IPS-15b (cell line): ENCODE data around the gene SPIB.

Source experiments
- H3K27me3 ChIP-seq: one replicate; pipeline ENCODE4 v1.6.1; 2013; ENCODE audit warnings: low read length; ENCODE audit not compliant: control insufficient read depth, insufficient read depth
- H3K36me3 ChIP-seq: one replicate; pipeline ENCODE4 v1.6.1; 2013; ENCODE audit warnings: low read length; ENCODE audit not compliant: control insufficient read depth, insufficient read depth
- H3K4me1 ChIP-seq: one replicate; pipeline ENCODE4 v1.6.1; 2013; ENCODE audit warnings: mild to moderate bottlenecking, low read length; ENCODE audit not compliant: control insufficient read depth, insufficient read depth
- H3K4me3 ChIP-seq: one replicate; pipeline ENCODE4 v1.5.1; 2013; ENCODE audit warnings: low read depth, low read length
- H3K9ac ChIP-seq: one replicate; pipeline ENCODE4 v1.6.1; 2013; ENCODE audit warnings: low read depth, mild to moderate bottlenecking, low read length
- H3K9me3 ChIP-seq: one replicate; pipeline ENCODE4 v1.6.1; 2013; ENCODE audit warnings: mild to moderate bottlenecking, low read length; ENCODE audit not compliant: control insufficient read depth, insufficient read depth

Gene SPIB

DNA sequence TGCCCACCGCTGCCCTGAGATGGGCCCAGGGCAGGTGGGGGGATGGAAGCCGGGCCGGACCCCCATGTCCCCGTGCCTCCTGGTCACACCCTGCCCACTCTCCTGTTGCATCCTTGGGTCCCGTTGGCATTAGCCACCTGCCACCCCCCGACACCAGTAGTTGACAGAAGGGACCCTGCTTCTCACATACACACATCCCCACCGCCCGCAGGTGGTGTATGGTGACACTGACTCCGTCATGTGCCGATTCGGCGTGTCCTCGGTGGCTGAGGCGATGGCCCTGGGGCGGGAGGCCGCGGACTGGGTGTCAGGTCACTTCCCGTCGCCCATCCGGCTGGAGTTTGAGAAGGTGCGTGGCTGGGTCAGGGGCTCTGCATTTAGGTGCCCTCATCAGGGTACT is 5.2 kb upstream of the SPIB start:
- no peak overlapping the region for H3K4me3 ChIP-seq
- no peak overlapping the region for H3K9ac ChIP-seq
- H3K4me1 ChIP-seq: no peaks in the 10 kb centered on the region
- no peaks in the 10 kb centered on the region for H3K27me3 ChIP-seq
- no peaks in the 10 kb centered on the region for H3K9me3 ChIP-seq
- peaks cover 30% of the 10 kb centered on the region for H3K36me3 ChIP-seq

DNA sequence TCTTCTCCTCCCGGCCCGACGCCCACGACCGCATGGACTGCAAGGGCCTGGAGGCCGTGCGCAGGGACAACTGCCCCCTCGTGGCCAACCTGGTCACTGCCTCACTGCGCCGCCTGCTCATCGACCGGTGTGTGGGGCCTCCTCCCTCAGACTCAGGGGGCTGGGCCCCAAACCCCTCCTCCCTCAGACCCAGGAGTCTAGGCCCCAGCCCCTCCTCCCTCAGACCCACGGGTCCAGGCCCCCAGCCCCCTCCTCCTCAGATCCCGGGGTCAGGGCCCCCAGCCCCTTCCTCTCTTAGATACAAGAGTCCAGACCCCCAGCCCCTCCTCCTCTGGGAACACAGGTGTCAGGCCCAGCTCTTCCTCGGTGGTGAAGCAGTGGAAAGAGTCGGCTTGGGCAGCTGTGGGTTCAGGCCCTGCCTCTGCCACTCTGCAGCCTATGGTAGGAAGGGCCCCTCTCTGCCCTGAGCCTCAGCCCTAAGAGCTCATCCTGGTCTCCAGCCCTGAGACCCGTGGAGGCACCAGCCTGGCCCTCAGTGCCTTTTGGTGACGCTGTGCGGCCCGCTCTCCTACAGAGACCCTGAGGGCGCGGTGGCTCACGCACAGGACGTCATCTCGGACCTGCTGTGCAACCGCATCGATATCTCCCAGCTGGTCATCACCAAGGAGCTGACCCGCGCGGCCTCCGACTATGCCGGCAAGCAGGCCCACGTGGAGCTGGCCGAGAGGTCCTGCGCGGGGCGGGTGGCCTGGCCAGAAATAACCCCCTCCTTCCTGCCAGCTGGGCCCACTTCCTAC is 3.7 kb upstream of the SPIB start:
- H3K36me3 ChIP-seq: peaks cover 15% of the 10 kb centered on the region
- H3K9ac ChIP-seq: peak overlapping the region; percentile 32
- no peak overlapping the region for H3K4me3 ChIP-seq
- no peaks in the 10 kb centered on the region for H3K9me3 ChIP-seq
- H3K4me1 ChIP-seq: no peaks in the 10 kb centered on the region
- no peaks in the 10 kb centered on the region for H3K27me3 ChIP-seq

- Histone ChIP-seq H3K4me3 (no peak overlapping the region), H3K27me3 (no peaks in the 10 kb centered on the region), H3K9ac (no peak overlapping the region), H3K36me3 (peaks cover 12% of the 10 kb centered on the region), H3K9me3 (no peaks in the 10 kb centered on the region), H3K4me1 (peaks cover 3% of the 10 kb centered on the region)
Observed at GRCh38 chr19:50415661-50416033, 3.1 kb upstream of the SPIB start.

DNA sequence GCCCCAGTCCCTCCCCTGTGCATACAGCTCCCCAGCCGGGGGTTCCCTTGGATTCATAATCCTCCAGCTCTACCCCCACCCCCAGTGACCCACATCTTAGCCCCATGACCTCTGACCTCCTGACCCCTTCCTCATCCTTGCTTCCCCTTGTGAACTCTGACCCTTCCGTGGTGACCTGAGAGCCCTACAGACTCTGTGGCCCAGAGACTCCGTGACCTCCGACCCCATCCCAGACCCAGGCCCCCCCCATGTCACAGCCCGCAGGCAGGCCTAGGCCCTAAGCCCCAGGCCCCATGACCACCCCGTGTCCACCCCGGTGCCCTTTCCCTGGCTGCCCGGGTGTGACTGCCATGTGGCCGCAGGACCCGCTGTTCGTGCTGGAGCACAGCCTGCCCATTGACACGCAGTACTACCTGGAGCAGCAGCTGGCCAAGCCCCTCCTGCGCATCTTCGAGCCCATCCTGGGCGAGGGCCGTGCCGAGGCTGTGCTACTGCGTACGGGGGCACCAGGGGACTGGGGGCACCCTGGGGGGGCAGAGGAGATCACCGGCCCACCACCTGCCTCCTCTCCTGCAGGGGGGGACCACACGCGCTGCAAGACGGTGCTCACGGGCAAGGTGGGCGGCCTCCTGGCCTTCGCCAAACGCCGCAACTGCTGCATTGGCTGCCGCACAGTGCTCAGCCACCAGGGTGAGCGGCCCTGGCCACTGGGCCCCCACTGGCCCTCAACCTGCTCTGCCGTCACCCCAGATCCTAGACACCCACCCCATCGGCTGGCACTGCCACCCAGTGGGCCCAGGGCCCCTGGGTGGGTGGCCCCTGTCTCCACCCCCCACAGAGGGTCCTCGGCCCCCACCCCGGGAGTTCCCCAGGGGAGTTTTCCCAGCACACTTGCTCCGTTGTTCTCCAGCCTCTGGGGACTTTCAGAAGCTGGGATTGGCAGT is 2.4 kb upstream of the SPIB start:
- Histone ChIP-seq H3K4me3 (no peak overlapping the region), H3K36me3 (peaks cover 11% of the 10 kb centered on the region), H3K27me3 (no peaks in the 10 kb centered on the region), H3K4me1 (peaks cover 3% of the 10 kb centered on the region), H3K9me3 (no peaks in the 10 kb centered on the region), H3K9ac (no peak overlapping the region)

DNA sequence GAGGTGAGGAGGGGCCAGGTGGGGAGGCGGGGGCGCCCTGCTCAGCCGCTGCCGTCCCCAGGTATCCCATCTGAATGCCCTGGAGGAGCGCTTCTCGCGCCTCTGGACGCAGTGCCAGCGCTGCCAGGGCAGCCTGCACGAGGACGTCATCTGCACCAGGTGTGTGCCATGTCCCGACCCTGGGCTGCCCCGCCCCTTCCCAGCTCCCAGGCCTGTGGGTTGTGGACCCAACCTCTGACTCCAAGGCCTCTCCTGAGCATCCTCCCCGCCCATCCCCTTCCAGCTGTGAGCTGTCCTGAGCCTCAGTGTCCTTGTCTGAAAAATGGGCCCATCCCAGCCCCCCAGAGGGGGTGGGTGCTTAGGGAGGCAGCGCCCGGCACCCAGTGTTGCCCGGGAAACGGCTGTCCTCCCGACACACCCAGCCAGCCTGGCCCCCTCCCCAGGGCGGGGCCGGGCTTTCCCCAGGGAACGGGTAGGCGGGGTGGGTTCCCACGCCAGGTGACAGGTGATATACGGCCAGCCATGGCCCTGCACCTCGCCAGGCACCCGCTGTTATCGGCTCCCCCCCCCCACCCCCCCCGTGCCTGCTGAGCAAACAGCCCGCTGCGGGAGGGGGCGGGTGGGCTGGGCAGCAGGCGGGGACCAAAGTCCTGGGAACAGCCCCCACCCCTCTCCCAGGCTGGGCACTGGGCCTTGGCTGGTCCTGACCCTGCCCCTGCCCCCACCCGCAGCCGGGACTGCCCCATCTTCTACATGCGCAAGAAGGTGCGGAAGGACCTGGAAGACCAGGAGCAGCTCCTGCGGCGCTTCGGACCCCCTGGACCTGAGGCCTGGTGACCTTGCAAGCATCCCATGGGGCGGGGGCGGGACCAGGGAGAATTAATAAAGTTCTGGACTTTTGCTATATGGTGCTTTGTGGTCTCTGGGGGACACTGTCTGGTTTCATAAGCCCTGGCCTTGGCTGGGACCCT is 1.3 kb upstream of the SPIB start:
- H3K4me3 ChIP-seq: peak overlapping the region; percentile 96
- no peaks in the 10 kb centered on the region for H3K9me3 ChIP-seq
- no peak overlapping the region for H3K9ac ChIP-seq
- H3K36me3 ChIP-seq: peaks cover 16% of the 10 kb centered on the region
- H3K27me3 ChIP-seq: no peaks in the 10 kb centered on the region
- H3K4me1 ChIP-seq: peaks cover 3% of the 10 kb centered on the region

GRCh38 chr19:50419022-50419579 is 363 bp downstream of the SPIB start:
- no peaks in the 10 kb centered on the region for H3K9me3 ChIP-seq
- peak overlapping the region; percentile 96 for H3K4me3 ChIP-seq
- peaks cover 3% of the 10 kb centered on the region for H3K4me1 ChIP-seq
- H3K9ac ChIP-seq: peak overlapping the region; percentile 24
- peaks cover 21% of the 10 kb centered on the region for H3K36me3 ChIP-seq
- no peaks in the 10 kb centered on the region for H3K27me3 ChIP-seq

GRCh38 chr19:50419580-50420035 is 870 bp downstream of the SPIB start:
- Histone ChIP-seq H3K27me3 (no peaks in the 10 kb centered on the region), H3K4me1 (peaks cover 3% of the 10 kb centered on the region), H3K4me3 (peak overlapping the region; percentile 96), H3K9ac (no peak overlapping the region), H3K36me3 (peaks cover 23% of the 10 kb centered on the region), H3K9me3 (no peaks in the 10 kb centered on the region)

DNA sequence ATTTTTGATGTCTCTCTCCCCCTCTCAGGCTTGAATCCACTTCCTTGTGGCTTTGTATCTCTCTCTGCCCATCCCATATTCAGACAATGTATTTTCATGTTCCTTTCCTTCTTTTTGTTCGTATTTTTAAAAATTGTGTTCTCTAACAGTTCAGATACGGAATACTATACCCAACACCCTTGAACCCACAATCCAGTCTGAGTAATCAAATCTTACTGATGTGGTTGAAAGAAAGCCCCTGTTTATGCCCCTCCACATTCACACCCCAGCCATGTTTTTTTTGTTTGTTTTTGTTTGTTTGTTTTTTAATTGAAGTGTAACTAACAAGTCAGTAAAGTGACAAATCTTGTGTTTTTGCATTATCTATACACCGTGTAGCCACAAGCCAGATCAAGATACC is 1.4 kb downstream of the SPIB start:
- no peaks in the 10 kb centered on the region for H3K9me3 ChIP-seq
- H3K4me3 ChIP-seq: peak overlapping the region; percentile 96
- H3K9ac ChIP-seq: no peak overlapping the region
- no peaks in the 10 kb centered on the region for H3K27me3 ChIP-seq
- peaks cover 23% of the 10 kb centered on the region for H3K36me3 ChIP-seq
- peaks cover 3% of the 10 kb centered on the region for H3K4me1 ChIP-seq

DNA sequence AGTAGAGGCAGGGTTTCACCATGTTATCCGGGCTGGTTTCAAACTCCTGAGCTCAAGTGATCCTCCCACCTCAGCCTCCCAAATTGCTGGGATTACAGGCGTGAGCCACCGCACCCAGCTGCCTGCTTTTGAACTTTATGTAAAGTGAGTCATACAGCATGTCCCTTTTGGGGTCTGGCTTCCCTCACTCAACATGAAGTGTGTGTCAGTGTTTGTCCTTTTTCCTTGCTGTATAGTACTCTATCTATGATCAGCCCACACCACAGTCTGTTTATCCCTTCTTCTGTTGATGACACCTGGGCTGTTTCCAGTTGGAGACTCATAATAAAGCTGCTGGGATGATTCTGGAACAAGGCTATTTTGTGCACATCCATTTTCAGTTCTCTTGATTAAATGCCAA is 2.1 kb downstream of the SPIB start:
- peaks cover 3% of the 10 kb centered on the region for H3K4me1 ChIP-seq
- H3K4me3 ChIP-seq: no peak overlapping the region
- no peaks in the 10 kb centered on the region for H3K27me3 ChIP-seq
- no peaks in the 10 kb centered on the region for H3K9me3 ChIP-seq
- peaks cover 23% of the 10 kb centered on the region for H3K36me3 ChIP-seq
- H3K9ac ChIP-seq: no peak overlapping the region

DNA sequence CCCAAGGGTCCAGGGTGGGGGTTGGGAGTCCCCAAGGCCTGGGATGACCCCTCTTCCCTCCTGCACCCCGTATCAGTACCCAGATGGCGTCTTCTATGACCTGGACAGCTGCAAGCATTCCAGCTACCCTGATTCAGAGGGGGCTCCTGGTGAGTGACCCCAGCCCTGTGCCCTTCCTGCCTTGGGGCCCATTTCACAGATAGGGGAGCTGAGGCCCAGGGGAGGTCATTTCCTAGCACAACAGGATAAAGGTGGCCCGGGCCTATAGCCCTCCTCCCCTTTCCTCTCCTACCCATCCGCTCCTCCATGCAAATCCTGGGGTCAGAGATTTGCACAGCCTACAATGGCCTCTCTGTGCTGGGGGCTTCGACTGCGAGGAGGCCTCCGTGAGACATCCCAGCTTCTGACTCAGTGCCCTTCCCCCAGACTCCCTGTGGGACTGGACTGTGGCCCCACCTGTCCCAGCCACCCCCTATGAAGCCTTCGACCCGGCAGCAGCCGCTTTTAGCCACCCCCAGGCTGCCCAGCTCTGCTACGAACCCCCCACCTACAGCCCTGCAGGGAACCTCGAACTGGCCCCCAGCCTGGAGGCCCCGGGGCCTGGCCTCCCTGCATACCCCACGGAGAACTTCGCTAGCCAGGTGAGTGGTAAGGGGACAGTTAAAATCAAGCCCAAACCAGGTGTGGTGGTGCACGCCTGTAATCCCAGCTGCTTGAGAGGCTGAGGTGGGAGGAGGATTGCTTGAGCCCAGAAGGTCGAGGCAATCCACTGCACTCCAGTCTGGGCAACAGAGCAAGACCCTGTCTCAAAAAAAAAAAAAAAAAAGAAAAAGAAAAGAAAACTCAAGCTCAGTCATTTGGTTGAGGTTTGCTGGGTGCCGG is 3.9 kb downstream of the SPIB start:
- peaks cover 21% of the 10 kb centered on the region for H3K36me3 ChIP-seq
- H3K4me3 ChIP-seq: no peak overlapping the region
- H3K9me3 ChIP-seq: no peaks in the 10 kb centered on the region
- peaks cover 3% of the 10 kb centered on the region for H3K4me1 ChIP-seq
- no peaks in the 10 kb centered on the region for H3K27me3 ChIP-seq
- no peak overlapping the region for H3K9ac ChIP-seq
